Kidney tubule cell (primary cell): ENCODE measurements around the gene AADAT.

Experiments
- DNase-seq: peaks from one replicate; pipeline ENCODE4 v3.0.0-alpha.2; 2018; ENCODE audit warnings: low spot score

The AADAT gene

GRCh38 chr4:170033999-170034398 lies 55.8 kb downstream of the AADAT start:
- DNase-seq: no peak

GRCh38 chr4:170030121-170030520 lies 59.6 kb downstream of the AADAT start:
- peak; percentile 81 for DNase-seq

- peak; percentile 96 for DNase-seq
Measured at GRCh38 chr4:170027181-170027829, 62.5 kb downstream of the AADAT start.

GRCh38 chr4:170026253-170027021 lies 63.3 kb downstream of the AADAT start, which contains the start of gene MFAP3L:
Gene MFAP3L, minus strand, starts transcription at chr4:170026395. Its CDS starts 20,518 bp downstream, at chr4:170005877.
- peak; percentile 94 for DNase-seq

- DNase-seq: peak; percentile 39
Measured at GRCh38 chr4:170025523-170026252, 64.1 kb downstream of the AADAT start.

- no peak for DNase-seq
Measured at GRCh38 chr4:170022211-170022610, 67.5 kb downstream of the AADAT start.

- no peak for DNase-seq
Measured at GRCh38 chr4:170017252-170017651, 72.5 kb downstream of the AADAT start.

GRCh38 chr4:170015285-170015684 lies 74.5 kb downstream of the AADAT start:
- DNase-seq: no peak

- peak; percentile 53 for DNase-seq
Measured at GRCh38 chr4:170014359-170015011, 75.3 kb downstream of the AADAT start.

- DNase-seq: no peak
Measured at GRCh38 chr4:170012629-170012958, 77.2 kb downstream of the AADAT start.

- no peak for DNase-seq
Measured at GRCh38 chr4:170011921-170012628, 77.7 kb downstream of the AADAT start.
